ENCODE measurements around the gene TMEM229A.

TMEM229A gene

GRCh38 chr7:124073310-124073645 is 40.4 kb upstream of the TMEM229A start (continued):
- TF ChIP-seq PRDM2 (tag by site-specific recombination; IDR thresholded peaks at IDR 0.05; ENCODE audit: borderline replicate concordance), result no peak

- Histone ChIP-seq H3K4me3 (ENCODE audit: low read depth, low read length) (no peak overlapping the region), H3K27ac (ENCODE audit: extremely low read depth, low read depth, low read length) (no peak overlapping the region), H3K9me3 (ENCODE audit: control insufficient read depth, insufficient read depth, low read depth, low read length) (no peaks in the 10 kb centered on the region), H3K4me1 (ENCODE audit: control insufficient read depth, insufficient read depth, low read length) (peaks cover 3% of the 10 kb centered on the region; the same call in 1 of the 2 replicates), H3K36me3 (ENCODE audit: control insufficient read depth in 2 of 2, insufficient read depth in 1 of 2, low read length in 2 of 2) (no peaks in the 10 kb centered on the region)
- POLR2A ChIA-PET, result interaction anchor here (0.7 kb wide), 1 partner anchor 52 kb away, joined by 4 read pairs; no protein-coding TSS in a partner anchor
- CTCF ChIA-PET, result interaction anchor here (0.7 kb wide), 1 partner anchor 323 kb away, joined by 4 read pairs; no protein-coding TSS in a partner anchor
- TF ChIP-seq ZNF518A (tag by site-specific recombination; conservative IDR thresholded peaks at IDR 0.05; ENCODE audit: low read depth), result peak; percentile 44; the same call in 1 of the 2 replicates
- no peak for TF ChIP-seq ZNF423 (tag by site-specific recombination; IDR thresholded peaks at IDR 0.05)
- peak; percentile 66 for TF ChIP-seq WT1 (tag by site-specific recombination; IDR thresholded peaks at IDR 0.05)
- peak; percentile 67 for TF ChIP-seq ZNF366 (tag by site-specific recombination; conservative IDR thresholded peaks at IDR 0.05)
- TF ChIP-seq SP7 (tag by site-specific recombination; IDR thresholded peaks at IDR 0.05), result peak; percentile 59; the same call in 1 of the 2 replicates
- no peak for TF ChIP-seq IKZF3 (tag by site-specific recombination; IDR thresholded peaks at IDR 0.05)
- peak; percentile 23; the same call in 1 of the 2 replicates for TF ChIP-seq ZXDB (tag by site-specific recombination; IDR thresholded peaks at IDR 0.05)
- TF ChIP-seq SCRT2 (tag by site-specific recombination; IDR thresholded peaks at IDR 0.05), result no peak
- peak; percentile 45; the same call in 1 of the 2 replicates for TF ChIP-seq PRDM10 (tag by site-specific recombination; IDR thresholded peaks at IDR 0.05)
- TF ChIP-seq ZNF660 (tag by site-specific recombination; IDR thresholded peaks at IDR 0.05), result peak; percentile 33; the same call in 1 of the 2 replicates
- TF ChIP-seq ZNF48 (tag by site-specific recombination; IDR thresholded peaks at IDR 0.05), result no peak
- peak; percentile 41; the same call in 1 of the 2 replicates for TF ChIP-seq TSHZ1 (tag by site-specific recombination; IDR thresholded peaks at IDR 0.05; ENCODE audit: borderline replicate concordance)
- peak; percentile 75 for TF ChIP-seq PRDM6 (tag by site-specific recombination; IDR thresholded peaks at IDR 0.05)
Observed at GRCh38 chr7:124072603-124073309, 39.9 kb upstream of the TMEM229A start.
